Kidney capillary endothelial cell (primary cell): Measurements from ENCODE around the gene C1QTNF2.
"Not testable (repeated sequence)": the region's sequence is repeated elsewhere in the genome, so short reads cannot be mapped to it uniquely, and the experiment has no call there.

ENCODE experiments used
- DNase-seq: peaks from one replicate; pipeline ENCODE4 v3.0.0-alpha.2; 2018; ENCODE audit warnings: low spot score

C1QTNF2 gene

GRCh38 chr5:160341309-160341870 is 29.0 kb downstream of the C1QTNF2 start:
- no peak for DNase-seq

GRCh38 chr5:160340513-160340912 is 29.9 kb downstream of the C1QTNF2 start:
- peak; percentile 30 for DNase-seq

GRCh38 chr5:160339406-160340130 is 30.9 kb downstream of the C1QTNF2 start:
- DNase-seq = no peak

GRCh38 chr5:160334716-160335115 is 35.7 kb downstream of the C1QTNF2 start:
- not testable (repeated sequence) for DNase-seq

GRCh38 chr5:160333721-160334120 is 36.7 kb downstream of the C1QTNF2 start:
- DNase-seq = no peak

GRCh38 chr5:160330212-160330611 is 40.2 kb downstream of the C1QTNF2 start:
- no peak for DNase-seq

- DNase-seq = no peak
These were observed 42.6 kb downstream of the C1QTNF2 start for GRCh38 chr5:160327818-160328217.

- DNase-seq = no peak
These were observed 43.4 kb downstream of the C1QTNF2 start for GRCh38 chr5:160326981-160327380.

GRCh38 chr5:160325716-160326115 is 44.7 kb downstream of the C1QTNF2 start:
- no peak for DNase-seq

- DNase-seq = no peak
These were observed 45.5 kb downstream of the C1QTNF2 start for GRCh38 chr5:160324886-160325285.

- no peak for DNase-seq
These were observed 52.0 kb downstream of the C1QTNF2 start for GRCh38 chr5:160318409-160318808.

- DNase-seq = no peak
These were observed 53.0 kb downstream of the C1QTNF2 start for GRCh38 chr5:160317434-160317833.

GRCh38 chr5:160315968-160316367 is 54.5 kb downstream of the C1QTNF2 start:
- peak; percentile 76 for DNase-seq

GRCh38 chr5:160312960-160313727 is 57.3 kb downstream of the C1QTNF2 start:
- DNase-seq = peak; percentile 16

- peak; percentile 38 for DNase-seq
These were observed 58.1 kb downstream of the C1QTNF2 start, which contains the start of gene CCNJL for GRCh38 chr5:160312134-160312959. Gene CCNJL, minus strand, starts transcription at chr5:160312564. Its CDS starts 641 bp downstream, at chr5:160311923.

- peak; percentile 22 for DNase-seq
These were observed 58.8 kb downstream of the C1QTNF2 start for GRCh38 chr5:160311491-160312133.

- no peak for DNase-seq
These were observed 59.7 kb downstream of the C1QTNF2 start for GRCh38 chr5:160310552-160311295.

- no peak for DNase-seq
These were observed 60.3 kb downstream of the C1QTNF2 start for GRCh38 chr5:160310140-160310539.

- DNase-seq = no peak
These were observed 63.7 kb downstream of the C1QTNF2 start for GRCh38 chr5:160306696-160307095.

- no peak for DNase-seq
These were observed 65.1 kb downstream of the C1QTNF2 start for GRCh38 chr5:160305319-160305718.

- no peak for DNase-seq
These were observed 66.7 kb downstream of the C1QTNF2 start for GRCh38 chr5:160303690-160304089.
